ENCODE data around the gene SEPHS1.
"Not testable (repeated sequence)": the region's sequence is repeated elsewhere in the genome, so short reads cannot be mapped to it uniquely, and the experiment has no call there.

SEPHS1 gene

GRCh38 chr10:13276146-13276545 is 71.9 kb downstream of the SEPHS1 start:
- DNase-seq = not testable (repeated sequence)

- peak; percentile 80 for DNase-seq
Measured at GRCh38 chr10:13272164-13272571, 75.9 kb downstream of the SEPHS1 start.

DNA sequence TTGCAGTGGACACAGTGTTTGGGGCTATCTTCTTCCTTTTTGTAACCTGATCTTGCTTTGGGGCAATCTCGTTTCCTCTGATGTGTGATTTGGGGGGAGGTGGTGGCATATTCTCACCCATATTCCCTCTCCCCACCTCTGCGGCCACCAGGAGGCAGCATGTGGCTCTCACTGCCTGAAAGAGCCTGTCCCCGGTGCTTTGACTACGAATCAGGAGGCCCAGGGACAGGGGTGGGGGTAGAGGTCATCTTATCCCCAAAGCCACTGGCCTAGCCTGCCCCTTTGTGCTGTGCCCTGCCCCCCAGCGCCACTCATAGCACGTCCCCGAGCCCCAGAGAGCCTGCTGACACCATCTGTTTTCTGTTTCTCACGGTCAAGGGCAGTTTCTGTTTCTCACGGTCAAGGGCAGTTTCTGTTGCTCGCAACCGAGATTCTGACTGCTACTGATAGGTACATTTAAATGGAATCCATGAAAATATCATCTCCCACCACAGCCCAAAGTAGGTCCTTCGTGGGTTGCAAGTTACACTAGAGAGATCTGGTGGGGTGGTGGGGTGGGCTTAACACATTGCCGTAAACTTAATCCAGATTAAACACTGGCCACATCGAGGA is 76.4 kb downstream of the SEPHS1 start:
- DNase-seq = peak; percentile 93

DNA sequence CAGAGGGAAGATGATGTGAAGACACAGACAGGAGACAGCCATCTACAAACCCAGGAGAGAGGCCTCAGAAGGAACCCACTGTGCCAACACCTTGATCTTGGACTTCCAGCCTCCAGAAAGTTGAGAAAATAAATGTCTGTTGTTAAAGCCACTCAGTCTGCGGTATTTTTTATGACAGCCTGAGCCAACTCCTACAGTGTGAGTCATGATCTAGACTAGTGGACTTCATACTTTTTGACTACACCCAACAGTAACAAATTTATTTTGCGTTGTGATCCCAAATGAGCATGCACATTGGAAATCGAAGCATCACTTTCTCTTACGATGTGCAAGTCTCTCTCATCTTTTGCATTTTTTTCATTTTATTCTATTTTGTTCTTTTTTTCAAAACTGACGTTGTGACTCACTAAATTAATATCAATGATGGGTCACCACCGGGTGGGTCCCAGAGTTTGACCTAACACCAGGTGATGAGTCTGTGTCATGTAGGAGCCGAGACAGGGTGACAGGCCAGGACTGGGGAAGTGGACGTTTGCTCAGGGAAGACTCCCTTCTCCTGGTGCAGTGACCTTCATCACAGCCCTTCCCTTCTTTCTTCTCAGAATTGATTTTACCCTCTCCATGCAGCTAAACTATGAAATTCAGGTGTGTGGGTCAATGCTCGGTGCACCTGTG is 77.1 kb downstream of the SEPHS1 start:
- DNase-seq = no peak

- no peak for DNase-seq
Measured at GRCh38 chr10:13268841-13269240, 79.3 kb downstream of the SEPHS1 start.

GRCh38 chr10:13268310-13268709 is 79.8 kb downstream of the SEPHS1 start:
- DNase-seq = no peak
